Measurements from ENCODE around the gene CSMD2. TPM values are rescaled to one million over a fixed set of nuclear protein-coding genes. Genes with fewer than 3 reads are reported as not detected.

Gene CSMD2
- polyA plus RNA-seq, 10 donors: 0.52 to 2.2 (median 0.84) TPM

GRCh38 chr1:34156739-34157138, 8.3 kb downstream of the CSMD2 start:
- no peak for DNase-seq

GRCh38 chr1:34155860-34156259, 9.2 kb downstream of the CSMD2 start:
- no peak for DNase-seq

- DNase-seq: no peak
These were observed 11.8 kb downstream of the CSMD2 start for GRCh38 chr1:34153246-34153645.

- DNase-seq: no peak
These were observed 15.5 kb downstream of the CSMD2 start for GRCh38 chr1:34149501-34149900.

- no peak for DNase-seq
These were observed 17.7 kb downstream of the CSMD2 start for GRCh38 chr1:34147301-34147700.

- DNase-seq: no peak
These were observed 20.3 kb downstream of the CSMD2 start for GRCh38 chr1:34144766-34145165.

- DNase-seq: no peak
These were observed 21.1 kb downstream of the CSMD2 start for GRCh38 chr1:34143975-34144374.

- no peak for DNase-seq
These were observed 24.9 kb downstream of the CSMD2 start for GRCh38 chr1:34140011-34140676.

- DNase-seq: no peak
These were observed 27.6 kb downstream of the CSMD2 start for GRCh38 chr1:34137411-34137810.

- DNase-seq: no peak
These were observed 32.9 kb downstream of the CSMD2 start for GRCh38 chr1:34132161-34132420.

- DNase-seq: no peak
These were observed 33.5 kb downstream of the CSMD2 start for GRCh38 chr1:34131396-34132160.

GRCh38 chr1:34130306-34130705, 34.7 kb downstream of the CSMD2 start:
- no peak for DNase-seq

- DNase-seq: no peak
These were observed 35.4 kb downstream of the CSMD2 start for GRCh38 chr1:34129630-34130029.

GRCh38 chr1:34128186-34128889, 36.7 kb downstream of the CSMD2 start:
- DNase-seq: no peak

GRCh38 chr1:34127006-34128000, 37.7 kb downstream of the CSMD2 start:
- no peak for DNase-seq

GRCh38 chr1:34126486-34126885, 38.5 kb downstream of the CSMD2 start:
- no peak for DNase-seq

- no peak for DNase-seq
These were observed 39.2 kb downstream of the CSMD2 start for GRCh38 chr1:34125721-34126380.

GRCh38 chr1:34122080-34122932, 42.7 kb downstream of the CSMD2 start:
- no peak for DNase-seq

- DNase-seq: no peak
These were observed 49.8 kb downstream of the CSMD2 start for GRCh38 chr1:34115233-34115632.

- DNase-seq: peak in 1 of 3 donors; percentile 1
These were observed 51.1 kb downstream of the CSMD2 start for GRCh38 chr1:34113887-34114286.

Measured in muscle of back (tissue), 11 donors.